SK-N-MC (cell line): ENCODE results near the gene NTN5.
"Not testable (repeated sequence)": the region's sequence is repeated elsewhere in the genome, so short reads cannot be mapped to it uniquely, and the experiment has no call there.

Experiments used
- EZH2 ChIP-seq: fragments of 200-600 bp; sonication (generic); IDR thresholded peaks from one replicate; pipeline ENCODE4 v1.6.1; 2017; ENCODE audit warnings: antibody characterized with exemption
- POLR2AphosphoS5 ChIP-seq: IDR thresholded peaks from 2 replicates; pipeline ENCODE4 v1.6.1; 2012; ENCODE audit warnings: mild to moderate bottlenecking, low read depth, low read length, borderline replicate concordance

GRCh38 chr19:48657828-48658227 lies 15.0 kb downstream of the NTN5 start:
- TF ChIP-seq POLR2AphosphoS5, EZH2: not testable (repeated sequence)
